NCI-H146 treated with DMSO at 0.1 percent for 48 hours (cell line): Measurements from ENCODE around the gene PKP3.
"Not testable (repeated sequence)": the region's sequence is repeated elsewhere in the genome, so short reads cannot be mapped to it uniquely, and the experiment has no call there.

ENCODE experiments used
- DNase-seq: peaks from one replicate; lab custom pipeline; 2025; ENCODE audit not compliant: unreplicated experiment; lab: John Stamatoyannopoulos, UW

The PKP3 gene

GRCh38 chr11:420911-421321, 26.9 kb downstream of the PKP3 start:
- DNase-seq: no peak

GRCh38 chr11:422249-422656, 28.2 kb downstream of the PKP3 start:
- DNase-seq: no peak

GRCh38 chr11:424232-424631, 30.2 kb downstream of the PKP3 start:
- DNase-seq: no peak

GRCh38 chr11:424766-425165, 30.8 kb downstream of the PKP3 start:
- not testable (repeated sequence) for DNase-seq

- no peak for DNase-seq
These were observed 31.3 kb downstream of the PKP3 start for GRCh38 chr11:425301-425700.

- no peak for DNase-seq
These were observed 32.8 kb downstream of the PKP3 start for GRCh38 chr11:426851-427250.

- DNase-seq: no peak
These were observed 34.3 kb downstream of the PKP3 start for GRCh38 chr11:428295-428694.

- no peak for DNase-seq
These were observed 35.4 kb downstream of the PKP3 start for GRCh38 chr11:429391-429790.

GRCh38 chr11:429931-430456, 36.0 kb downstream of the PKP3 start:
- no peak for DNase-seq

- no peak for DNase-seq
These were observed 37.9 kb downstream of the PKP3 start for GRCh38 chr11:431921-432320.

- DNase-seq: no peak
These were observed 38.6 kb downstream of the PKP3 start for GRCh38 chr11:432501-433100.

GRCh38 chr11:433111-433510, 39.1 kb downstream of the PKP3 start:
- no peak for DNase-seq

- DNase-seq: no peak
These were observed 39.6 kb downstream of the PKP3 start for GRCh38 chr11:433641-434040.

GRCh38 chr11:434496-434895, 40.5 kb downstream of the PKP3 start:
- DNase-seq: no peak

GRCh38 chr11:434999-435740, 41.2 kb downstream of the PKP3 start:
- DNase-seq: not testable (repeated sequence)

- DNase-seq: no peak
These were observed 43.3 kb downstream of the PKP3 start for GRCh38 chr11:437228-437870.

- DNase-seq: no peak
These were observed 44.3 kb downstream of the PKP3 start for GRCh38 chr11:438101-438844.

- DNase-seq: no peak
These were observed 45.5 kb downstream of the PKP3 start for GRCh38 chr11:439315-440064.

- no peak for DNase-seq
These were observed 46.3 kb downstream of the PKP3 start for GRCh38 chr11:440065-441042.

GRCh38 chr11:441043-441417, 47.0 kb downstream of the PKP3 start:
- DNase-seq: peak; percentile 22
